Stimulated activated CD4-positive, alpha-beta T cell treated with anti-CD3 and anti-CD28 coated beads, Interleukin-4, amount 100 ng/mL, for 4 hours (primary cell): ENCODE measurements around the gene MAP2K5.

Source experiments
- DNase-seq, 2 experiments: peaks; one replicate each; pipeline ENCODE4 v3.0.0-alpha.2; 2020

The MAP2K5 gene

GRCh38 chr15:67785431-67785830 lies 242.9 kb downstream of the MAP2K5 start:
- no peak for DNase-seq

DNA sequence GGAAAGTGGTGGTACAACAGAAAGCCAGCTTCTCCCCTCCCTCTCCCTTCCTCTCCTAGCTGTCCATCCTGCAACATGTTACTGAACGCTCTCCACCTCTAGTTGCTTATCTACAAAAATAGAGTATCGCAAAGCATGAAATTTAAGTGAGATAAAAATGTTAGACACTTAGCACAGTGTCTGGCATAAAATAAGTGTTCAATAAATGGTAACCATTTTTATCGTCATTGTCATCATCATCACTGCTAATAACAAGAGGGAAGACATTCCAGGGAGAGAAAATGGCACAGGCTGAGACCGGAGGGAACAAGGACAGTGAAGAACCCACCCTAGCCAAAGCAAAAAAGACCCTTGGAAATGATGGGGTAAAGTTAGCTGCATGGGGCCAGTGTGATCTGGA lies 244.1 kb downstream of the MAP2K5 start:
- no peak for DNase-seq

- no peak for DNase-seq
Measured at GRCh38 chr15:67788986-67789385, 246.5 kb downstream of the MAP2K5 start.

DNA sequence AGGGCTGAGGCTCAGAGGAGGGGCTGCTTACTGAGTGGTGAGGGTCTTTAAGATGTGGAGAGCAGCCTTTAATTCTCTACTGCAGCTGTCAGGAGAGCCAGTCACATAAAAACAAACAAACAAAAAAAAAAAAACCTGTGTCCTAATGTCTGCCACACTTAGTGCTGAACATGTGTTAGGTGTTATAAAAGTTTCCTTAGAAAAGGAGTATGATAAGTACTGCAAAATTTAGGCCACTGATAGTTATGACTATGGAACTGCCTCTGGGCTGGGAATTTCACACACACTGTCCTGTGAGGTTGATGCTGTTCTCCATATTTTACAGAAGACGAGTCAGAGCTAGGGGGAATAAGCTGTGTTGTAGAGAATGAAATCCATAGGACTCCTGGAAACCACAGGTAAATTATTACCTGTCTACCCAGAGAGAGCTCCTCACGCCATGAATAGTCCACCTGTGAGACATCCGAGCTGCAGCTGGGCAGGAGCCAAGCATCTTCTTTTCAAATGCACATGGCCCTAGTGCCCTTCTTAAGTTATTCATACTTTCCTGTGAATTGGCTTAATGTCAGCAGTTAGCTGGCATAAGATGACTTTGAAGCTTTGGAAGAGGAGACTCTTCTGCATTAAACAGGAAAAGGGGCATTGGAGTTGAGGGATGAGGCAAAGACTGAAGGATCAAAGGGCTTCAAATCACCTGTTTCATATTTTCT lies 248.3 kb downstream of the MAP2K5 start:
- no peak for DNase-seq

- DNase-seq = no peak
Measured at GRCh38 chr15:67792250-67792942, 249.9 kb downstream of the MAP2K5 start.

DNA sequence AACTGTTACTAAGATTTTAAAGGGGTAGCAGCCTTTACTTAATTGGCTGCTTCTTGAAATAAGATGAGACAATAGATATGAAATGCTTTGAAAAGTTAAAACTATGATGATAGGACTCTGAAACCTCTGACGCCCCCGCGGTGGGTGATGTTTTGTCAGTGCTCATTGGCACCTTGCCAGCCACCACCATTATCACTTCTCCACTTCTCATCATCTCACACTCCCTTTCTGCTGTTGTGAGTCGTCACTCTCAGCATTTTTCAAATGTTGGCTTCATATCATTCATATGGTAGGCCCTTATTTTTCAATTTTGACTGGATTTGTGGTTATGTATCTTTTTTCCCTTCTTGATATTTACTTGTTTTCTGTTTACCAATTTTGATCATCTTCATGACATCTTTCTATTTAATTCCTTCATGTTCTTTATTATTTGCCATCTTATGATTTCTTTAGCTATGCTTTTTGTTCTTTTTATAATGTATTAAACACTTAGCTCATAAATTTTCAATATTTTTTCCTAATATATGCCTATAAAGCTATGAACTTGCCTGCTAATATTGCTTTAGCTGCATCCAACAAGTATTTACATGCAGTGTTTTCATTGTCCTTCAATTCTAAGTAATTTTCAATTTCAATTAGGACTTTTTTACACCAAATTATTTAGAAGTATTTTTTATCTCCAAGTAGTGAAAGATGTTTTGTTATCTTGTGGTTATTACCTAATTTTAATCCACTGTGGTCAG lies 252.5 kb downstream of the MAP2K5 start:
- peak in 1 of 2 experiments; percentile 39 for DNase-seq

DNA sequence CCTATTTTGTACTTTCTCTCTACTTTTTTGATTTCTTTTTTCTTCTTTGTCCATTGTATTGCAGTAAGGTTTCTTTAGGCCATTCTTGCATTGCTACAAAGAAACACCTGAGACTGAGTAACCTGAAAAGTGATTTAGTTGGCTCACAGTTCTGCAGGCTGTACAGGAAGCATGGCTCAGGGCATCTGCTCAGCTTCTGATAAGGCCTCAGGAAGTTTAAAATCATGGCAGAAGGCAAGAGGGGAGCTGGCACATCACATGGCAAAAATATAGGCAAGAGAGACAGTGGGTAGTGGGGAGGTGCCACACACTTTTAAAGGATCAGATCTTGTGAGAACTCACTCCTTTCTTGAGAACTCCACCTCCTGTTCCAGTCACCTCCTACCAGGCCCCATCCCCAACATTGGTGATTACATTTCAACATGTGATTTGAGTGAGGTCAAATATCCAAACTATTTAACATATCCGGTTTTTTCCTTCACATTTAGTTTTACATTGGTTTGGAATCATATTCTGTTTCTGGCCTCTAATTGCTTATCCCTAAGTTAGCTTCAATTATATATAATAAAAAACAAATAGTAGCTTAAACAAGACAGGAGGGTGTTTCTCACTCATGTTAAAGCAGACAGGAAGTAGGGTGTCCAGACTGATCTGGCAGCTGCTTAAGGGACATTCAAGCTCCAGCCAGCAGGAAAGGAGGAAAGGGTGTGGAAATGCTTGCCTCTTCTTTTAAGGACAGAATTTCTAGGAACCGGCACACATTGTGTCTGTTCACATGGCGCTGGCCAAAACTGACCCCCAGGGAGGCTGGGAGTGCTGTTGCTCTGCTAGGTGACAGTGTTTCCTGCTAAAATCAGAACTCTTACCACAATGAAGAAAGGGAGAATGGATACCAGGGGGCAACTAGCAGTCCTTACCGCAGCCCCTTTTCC lies 254.0 kb downstream of the MAP2K5 start:
- DNase-seq = no peak

DNA sequence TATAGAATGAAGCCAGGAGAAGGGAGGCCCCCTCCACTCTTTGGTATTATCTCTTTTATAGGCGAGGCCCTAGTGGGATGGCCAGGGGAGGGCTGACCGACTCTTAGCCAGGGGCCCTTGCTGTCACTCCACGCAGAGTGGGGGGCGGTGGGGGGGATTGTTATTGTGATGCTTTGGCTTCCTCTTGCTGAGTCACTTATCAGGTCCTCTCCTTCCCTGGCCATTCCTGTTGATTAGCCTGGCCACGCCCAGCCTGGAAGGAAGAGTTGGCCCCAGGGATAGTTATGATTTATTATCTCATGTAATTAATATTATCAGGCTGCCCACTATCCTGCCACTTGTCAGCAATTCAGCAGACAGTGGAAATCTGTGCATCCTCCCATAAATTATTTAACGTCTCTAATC lies 257.3 kb downstream of the MAP2K5 start:
- DNase-seq = no peak

DNA sequence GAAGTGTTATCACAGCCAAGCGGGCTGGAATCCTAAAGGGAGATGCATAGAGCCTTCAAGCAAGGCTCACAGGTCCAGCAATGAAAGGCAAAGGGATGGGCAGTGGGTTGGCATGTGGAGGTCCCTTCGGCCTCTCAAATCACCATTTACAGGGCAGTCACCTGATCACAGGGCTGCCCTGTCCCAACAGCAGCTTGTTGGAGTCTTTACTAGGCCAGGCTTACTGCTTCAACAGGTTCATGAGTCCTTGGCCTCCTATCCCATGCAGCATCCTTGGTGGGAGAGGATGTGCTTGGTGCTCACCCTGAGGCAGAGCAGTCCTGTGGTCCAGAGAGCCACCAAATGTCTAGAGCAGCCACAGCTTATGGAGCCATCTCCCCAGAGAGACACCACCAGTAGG lies 258.6 kb downstream of the MAP2K5 start:
- no peak for DNase-seq

DNA sequence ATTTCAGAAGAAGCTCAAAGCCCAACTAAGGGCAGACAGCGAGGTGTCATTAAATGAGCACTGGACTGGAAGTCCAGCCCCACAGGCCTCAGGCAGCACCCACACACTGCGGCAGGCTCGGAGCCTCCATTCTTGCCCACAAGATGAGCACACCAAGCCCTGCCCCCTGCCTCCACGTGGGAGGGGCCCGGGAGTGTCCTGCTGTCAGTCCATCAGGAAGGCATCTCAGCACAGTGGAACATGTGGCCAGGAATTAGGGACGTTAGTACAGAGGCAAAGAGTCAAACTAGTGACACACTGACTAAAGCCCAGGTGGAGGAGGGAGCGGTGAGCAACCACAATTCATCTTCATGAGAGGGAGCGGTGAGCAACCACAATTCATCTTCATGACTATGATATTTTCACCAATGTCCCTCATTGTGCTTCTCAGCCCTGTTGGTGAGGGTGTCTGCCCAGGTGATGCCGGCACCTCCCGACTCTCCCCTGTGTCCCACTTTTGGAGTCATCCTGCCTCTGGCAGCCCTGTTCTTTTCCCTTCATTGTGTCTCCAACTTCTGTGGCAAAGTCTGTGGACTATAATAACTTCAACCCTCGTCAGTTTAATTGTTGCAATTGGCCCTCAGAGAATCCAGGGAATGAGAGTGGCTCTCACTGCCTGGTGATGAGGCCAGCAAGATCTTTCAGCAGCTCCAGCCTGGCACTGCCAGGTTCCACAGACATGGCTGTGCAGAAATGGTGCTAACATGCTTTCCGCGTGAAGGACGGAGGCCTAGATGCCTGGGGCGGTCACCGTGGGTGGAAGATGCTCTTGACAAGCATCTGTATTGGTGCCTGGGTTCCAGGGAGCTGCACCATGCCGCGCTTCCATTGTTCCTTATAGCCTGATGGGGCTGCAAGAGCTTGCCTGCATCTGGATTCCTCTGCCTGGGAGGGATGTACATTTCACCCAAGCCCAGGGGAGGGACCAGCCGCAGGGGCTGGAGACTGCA lies 259.7 kb downstream of the MAP2K5 start:
- no peak for DNase-seq

- DNase-seq = no peak
Measured at GRCh38 chr15:67803299-67803698, 260.8 kb downstream of the MAP2K5 start.

GRCh38 chr15:67803996-67804843 lies 261.7 kb downstream of the MAP2K5 start:
- DNase-seq = no peak

- no peak for DNase-seq
Measured at GRCh38 chr15:67805008-67805665, 262.6 kb downstream of the MAP2K5 start.

DNA sequence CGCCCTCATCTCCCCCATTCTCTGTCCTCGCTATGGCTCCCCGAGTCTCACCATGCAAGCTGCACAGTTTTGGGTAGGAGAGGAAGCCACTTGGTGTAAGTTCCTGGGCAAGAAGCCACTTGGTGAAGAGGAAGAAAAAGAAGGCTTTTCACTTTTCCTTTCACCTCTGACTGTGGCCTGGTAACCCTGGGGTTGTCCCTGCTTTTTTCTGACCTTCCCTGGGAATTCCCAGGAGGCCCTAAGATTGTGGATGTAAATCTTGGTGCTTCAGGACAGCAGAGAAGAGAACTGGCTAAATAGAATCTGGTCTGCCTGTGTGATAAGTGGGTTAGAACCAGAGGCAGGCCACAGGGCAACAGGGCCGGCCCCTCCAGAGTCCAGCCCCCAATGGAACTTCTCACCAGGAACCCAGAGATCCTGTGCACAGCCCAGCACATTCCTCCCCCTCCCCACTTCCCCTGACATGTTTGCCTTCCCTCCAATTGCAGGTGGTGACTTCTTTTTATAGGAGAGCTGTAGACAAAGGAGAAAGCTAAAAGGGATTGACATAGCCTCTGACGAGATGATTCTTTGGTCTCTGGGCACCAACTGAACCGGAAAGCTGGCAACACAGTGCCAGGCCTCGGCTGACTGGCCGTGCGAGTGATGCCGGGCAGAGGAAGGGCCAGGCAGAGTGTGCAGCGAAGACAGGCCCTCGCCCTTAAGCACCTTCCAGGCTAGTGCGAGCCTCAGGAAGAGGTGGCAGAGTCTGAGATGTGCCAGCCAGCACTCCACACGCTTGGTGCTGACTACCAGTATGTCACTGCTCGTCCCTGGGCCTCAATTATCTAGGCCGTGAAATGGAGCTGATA lies 263.4 kb downstream of the MAP2K5 start:
- no peak for DNase-seq

DNA sequence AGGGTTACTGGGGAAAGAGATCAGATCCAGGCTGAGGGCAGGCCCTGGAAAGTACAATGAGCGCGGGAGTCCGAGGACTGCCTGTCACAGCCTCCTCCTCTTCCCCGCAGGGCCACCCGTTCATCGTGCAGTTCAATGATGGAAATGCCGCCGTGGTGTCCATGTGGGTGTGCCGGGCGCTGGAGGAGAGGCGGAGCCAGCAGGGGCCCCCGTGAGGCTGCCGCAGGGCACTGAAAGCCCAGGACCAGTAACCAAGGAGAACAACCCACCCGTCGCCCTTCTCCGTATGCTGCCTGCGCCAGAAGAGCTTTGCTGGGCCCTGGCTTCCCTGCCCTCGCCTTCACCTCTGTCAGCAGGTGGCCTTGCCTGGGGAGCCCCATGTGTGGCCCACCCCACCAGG lies 264.0 kb downstream of the MAP2K5 start:
- DNase-seq = no peak

- DNase-seq = no peak
Measured at GRCh38 chr15:67807141-67807540, 264.6 kb downstream of the MAP2K5 start.

DNA sequence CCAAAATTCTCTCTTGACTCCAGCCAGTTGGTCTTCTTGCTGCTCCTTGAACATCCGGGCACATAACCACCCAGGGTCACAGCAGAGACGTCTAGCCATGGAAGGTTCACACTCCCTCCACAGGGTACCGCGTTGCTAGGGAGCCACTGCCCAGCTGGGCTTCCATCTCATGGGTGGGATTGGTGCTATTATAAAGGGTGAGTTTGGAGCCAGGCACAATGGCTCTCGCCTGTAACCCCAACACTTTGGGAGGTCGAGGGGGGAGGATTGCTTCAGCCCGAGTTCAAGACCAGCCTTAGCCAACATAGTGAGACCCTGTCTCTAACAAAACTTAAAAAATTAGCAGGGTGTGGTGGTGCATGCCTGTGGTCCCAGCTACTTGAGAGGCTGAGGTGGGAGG lies 265.3 kb downstream of the MAP2K5 start:
- DNase-seq = no peak

- no peak for DNase-seq
Measured at GRCh38 chr15:67808821-67809220, 266.3 kb downstream of the MAP2K5 start.

DNA sequence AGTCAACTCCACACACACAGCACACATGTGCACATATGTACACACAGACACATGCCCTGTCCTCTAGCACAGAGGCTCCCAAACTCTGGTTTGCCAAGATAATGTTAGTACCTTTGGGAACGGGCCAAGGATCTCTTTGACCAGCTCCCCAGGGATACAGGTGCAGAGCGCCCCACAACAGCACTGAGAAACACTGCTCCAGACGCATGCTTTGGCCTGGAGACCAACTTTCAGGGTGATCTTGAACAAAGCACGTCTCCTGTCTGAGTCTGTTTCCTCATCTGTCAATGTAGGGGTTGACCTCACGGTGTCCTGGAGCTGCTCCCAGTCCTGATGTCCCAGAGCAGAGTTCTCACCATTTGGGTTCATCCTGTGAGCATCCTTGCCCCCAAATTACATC lies 266.9 kb downstream of the MAP2K5 start:
- DNase-seq = no peak
